DMS53 (cell line): Measurements from ENCODE around the gene RHEX.
"Not testable (repeated sequence)": the region's sequence is repeated elsewhere in the genome, so short reads cannot be mapped to it uniquely, and the experiment has no call there.

Source experiments
- DNase-seq: peaks from one replicate; lab custom pipeline; 2025; lab: John Stamatoyannopoulos, UW

RHEX gene, protein sequence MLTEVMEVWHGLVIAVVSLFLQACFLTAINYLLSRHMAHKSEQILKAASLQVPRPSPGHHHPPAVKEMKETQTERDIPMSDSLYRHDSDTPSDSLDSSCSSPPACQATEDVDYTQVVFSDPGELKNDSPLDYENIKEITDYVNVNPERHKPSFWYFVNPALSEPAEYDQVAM

DNA sequence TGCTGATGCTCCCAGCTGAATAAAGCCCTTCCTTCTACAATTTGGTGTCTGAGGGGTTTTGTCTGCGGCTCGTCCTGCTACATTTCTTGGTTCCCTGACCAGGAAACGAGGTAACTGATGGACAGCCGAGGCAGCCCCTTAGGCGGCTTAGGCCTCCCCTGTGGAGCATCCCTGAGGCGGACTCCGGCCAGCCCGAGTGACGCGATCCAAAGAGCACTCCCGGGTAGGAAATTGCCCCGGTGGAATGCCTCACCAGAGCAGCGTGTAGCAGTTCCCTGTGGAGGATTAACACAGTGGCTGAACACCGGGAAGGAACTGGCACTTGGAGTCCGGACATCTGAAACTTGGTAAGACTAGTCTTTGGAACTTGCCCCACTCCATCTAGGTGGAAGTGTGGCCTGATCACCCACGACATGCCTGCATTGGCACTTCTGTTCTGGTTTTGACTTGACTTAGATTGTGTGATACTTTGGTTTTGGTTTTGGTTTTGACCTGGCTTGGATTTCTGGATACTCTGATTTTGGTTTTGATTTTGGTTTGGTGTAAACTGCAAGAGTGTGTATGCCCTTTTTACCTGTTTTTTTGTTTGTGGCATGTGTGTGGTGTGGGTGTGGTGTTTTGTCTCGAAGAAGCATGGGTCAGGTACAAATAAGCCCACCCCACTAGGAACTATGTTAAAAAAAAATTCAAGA is at the start of gene RHEX:
RHEX (plus strand) TSS at position 255 of the 692 bp plus-strand sequence. CDS start 44,656 bp downstream, outside the sequence.
- DNase-seq: not testable (repeated sequence)

DNA sequence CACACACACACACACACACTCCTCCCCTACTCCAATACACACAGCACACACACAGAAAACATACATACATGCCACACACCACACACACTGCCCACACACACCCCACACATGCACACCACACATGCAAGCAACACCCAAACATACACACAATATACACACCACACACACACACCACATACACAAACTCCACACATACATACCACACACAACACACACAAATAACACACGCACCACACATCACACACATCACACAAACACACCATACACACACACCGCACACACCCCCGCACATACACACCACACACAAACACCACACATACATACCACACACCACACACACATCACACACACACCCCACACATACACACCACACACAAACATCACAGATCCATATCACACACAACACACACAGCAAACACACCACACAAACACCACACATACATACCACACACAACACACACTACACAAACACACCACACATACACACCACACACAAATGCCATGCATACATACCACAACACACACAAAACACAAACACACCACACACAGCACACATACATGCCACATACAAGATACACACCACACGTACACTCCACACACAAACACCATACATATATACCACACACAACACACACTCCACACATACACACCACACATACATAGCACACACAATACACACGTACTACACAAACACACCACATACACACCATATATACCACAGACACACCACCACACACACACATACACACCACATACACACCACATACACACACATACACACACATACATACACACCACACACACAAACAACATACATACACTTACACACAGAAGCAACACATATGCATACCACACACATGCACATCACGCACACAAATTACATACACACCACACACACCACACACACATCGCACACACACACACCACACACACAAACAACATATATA is 48.8 kb upstream of the RHEX start:
- no peak for DNase-seq

DNA sequence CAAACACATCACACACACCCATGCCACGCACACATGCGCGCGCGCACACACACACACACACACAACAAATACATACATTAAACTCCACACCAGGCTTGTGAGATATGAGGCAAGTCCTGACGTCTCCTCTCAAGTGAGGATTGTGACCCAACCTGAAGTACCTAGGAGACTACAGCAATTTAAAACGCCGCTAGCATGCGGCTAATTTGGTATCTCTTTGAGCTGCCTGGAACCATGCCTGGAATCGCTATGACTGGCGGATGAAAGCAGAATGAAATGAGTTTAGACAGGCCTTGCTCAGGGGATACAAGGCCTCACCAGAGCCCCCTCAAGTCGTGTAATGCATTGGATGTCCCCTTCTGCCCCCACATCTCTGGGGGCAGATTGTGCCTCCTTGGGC is 48.1 kb upstream of the RHEX start:
- peak; percentile 32 for DNase-seq

DNA sequence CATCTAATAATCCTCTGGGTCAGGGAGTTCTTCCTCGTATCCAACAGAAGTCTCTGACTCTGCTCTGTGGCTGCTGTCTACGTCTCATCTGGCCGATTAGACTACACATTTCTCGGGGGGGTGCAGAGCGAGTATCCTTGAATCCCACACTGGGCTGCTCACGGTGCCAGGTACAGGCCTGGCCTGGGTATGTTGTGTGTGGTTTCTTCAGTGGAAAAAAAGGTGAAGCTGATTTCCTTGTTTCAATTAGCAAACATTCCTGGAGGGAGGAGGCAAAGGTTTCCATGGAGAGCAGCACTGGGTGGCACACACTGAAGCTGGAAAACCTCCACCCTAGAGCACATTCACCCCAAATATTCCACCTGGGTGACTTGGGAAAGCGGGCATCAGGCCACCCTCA is 47.7 kb upstream of the RHEX start:
- no peak for DNase-seq

DNA sequence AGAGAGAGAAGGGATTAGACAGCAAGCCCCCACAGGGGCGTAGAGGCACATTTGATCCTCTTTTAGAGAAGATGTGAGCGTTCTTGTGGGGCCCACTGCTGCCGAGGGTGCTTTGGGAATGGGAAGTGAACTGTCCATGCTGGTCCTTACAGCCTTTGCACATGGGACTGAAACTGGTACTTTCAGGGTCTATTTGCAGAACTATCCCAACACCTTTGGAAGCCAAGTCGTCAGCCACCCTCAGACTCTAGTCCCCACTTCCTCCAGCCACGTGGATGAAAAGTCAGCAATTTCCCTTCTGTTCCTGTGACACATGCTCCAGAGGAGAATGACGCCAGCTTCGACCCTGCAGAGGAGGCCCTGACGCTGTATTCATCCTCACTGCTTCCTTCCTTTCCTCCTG is 47.2 kb upstream of the RHEX start:
- DNase-seq: no peak

DNA sequence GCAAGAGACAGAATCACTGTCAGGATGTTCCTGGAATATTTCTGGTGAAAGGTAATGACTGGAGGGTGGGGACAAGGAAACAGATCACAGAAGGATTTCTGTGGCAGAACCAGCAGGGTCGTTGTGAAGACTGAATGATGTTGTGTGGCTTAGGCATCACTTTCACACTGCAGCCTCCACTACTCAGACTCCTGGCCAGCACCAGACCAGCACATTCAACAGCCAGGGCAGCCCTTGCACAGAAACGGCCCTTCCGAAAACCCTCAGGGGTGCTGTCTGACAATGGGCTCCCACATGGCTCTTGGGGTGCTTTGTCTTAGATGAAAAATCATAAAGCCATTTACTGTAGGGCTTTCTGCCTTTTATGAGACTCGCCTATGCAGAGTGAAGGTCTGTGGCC is 46.0 kb upstream of the RHEX start:
- no peak for DNase-seq

DNA sequence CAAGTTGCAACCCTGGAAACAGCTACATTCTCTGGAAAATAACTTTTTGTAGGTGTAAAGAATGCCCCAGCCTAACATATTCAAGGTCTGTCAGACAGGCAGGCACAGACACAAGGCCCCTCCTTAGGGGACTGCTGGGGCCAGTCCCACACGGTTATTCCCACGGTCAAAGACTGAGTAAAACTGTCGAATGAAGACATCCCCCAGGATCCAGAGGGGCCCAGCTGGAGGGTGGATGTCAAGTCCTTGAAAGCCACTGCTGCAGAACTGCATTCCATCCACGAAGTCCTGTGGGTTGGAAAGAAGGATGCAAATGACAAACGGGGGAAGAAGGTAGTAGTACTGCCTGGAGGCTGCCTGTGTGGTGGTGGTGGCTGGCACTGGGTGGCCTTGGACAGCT is 42.9 kb upstream of the RHEX start:
- DNase-seq: no peak

DNA sequence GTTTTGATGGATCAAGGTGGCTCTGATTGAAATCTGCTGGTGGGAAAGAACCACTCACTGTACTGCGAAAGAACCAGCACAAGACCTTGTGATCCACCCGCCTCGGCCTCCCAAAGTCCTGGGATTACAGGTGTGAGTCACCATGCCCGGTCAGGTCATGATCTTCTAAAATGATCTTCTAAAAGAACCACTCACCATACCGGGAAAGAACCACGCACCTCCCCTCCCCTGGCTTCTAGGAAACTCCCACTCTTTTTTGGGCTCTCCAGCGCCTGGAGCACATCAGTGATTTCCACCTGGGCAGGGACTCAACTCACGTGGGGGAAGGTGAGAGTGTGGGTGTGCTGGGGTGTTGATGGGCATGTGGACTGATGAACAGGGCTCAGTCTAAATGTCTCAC is 41.9 kb upstream of the RHEX start:
- DNase-seq: no peak

DNA sequence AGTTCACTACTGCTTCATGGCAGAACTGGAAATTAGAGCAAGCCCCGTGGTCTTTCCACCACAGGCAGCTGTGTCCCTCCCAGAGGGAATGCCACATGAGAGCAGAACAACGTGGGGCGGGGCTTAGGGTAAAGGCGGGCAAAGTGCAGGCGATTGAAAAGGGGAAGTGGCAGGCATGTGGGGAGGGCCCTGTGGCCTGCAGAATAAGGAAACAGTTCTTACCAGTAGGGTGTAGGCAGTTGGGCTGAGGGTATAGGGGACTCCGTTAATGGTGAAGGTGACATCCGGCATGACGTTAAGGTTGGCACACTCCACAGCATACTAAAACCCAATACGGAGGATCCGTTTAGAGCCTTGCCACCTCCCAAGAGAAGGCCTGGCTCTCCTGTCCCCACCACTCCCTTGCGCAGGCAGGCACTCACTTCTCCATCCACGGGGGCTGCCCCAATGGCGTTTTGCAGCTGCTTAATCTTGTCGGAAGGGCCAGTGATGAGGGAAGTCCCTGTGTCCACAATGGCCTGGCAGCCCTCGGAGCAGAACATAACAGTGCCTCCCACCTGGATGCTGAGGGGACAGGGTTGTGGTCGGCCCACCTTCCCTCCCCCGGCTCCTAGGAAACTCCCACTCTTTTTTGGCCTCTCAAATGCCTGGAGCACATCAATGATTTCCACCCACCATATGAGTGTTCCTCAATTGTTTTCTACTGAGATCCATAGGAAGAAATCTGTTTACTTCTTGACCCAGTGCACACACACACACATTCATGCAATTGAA is 40.7 kb upstream of the RHEX start:
- peak; percentile 29 for DNase-seq

DNA sequence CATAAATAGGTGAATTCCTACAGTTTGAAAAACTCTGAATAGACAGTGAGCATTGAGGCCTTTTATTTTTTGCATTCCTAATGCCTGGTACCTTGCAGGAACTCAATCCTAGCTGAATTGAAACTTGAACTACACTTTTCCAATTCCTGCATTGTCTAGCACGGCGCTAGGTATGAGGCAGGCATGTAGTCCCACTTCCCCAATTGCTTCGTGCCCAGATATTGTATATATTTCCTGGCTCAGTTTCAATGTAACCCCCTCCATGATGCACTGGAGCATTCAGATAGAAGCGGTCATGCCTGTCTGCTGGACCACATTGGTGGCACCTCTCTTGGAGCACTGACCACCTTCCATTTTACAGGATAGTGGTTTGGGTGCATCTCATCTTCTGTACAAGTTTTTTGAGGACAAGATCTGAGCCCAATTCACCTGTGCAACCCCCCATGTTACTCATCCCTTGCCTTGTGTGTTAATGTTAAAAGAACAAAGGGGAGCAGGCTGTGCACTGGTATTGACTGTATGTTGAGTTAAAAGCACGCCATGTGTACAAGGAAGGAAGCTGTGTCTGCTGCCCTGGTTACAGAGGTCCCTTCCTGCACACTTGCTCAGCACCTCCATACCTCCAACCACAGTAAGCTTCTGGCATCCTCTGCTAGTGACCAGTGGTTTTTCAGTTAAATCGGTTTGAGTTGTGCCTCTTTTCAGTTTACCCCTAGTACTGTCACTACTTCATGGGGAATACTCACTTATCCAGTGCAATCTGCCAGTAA is 39.8 kb upstream of the RHEX start:
- no peak for DNase-seq

DNA sequence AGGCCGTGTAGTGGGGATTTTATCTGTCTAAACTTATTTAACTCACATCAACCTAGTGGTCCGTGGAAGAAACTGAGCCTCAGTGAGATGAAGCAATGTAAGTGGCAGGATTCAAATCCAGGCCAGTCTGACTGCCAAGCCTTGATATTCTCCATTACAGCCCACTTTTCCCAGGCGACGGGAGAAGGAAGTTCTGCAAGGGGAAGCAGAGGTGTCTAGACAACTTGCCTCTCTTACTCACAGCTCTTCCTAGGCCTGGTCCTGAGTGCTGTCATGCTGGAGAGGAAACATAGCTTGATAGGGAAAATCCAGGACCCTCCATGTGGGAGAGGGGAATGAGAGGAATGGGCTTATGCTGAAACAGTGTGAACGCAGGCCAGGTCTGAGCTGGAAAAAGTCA is 38.4 kb upstream of the RHEX start:
- DNase-seq: no peak

DNA sequence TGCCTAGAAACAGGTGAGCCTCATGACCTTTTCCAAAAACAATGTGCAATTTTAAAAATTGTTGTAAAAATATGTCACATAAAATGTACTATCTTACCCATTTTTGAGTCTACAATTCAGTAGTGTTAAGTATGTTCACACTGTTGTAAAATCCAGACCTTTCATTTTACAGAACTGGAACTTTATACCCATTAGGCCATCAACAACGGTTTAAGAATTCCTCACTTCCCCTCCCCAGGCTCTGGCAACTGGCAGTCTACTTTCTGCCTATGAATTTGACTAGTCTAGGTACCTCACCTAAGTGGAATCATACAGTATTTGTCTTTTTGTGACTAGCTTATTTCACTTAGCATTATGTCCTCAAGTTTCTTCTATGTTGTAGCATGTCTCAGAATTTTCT is 37.9 kb upstream of the RHEX start:
- no peak for DNase-seq

DNA sequence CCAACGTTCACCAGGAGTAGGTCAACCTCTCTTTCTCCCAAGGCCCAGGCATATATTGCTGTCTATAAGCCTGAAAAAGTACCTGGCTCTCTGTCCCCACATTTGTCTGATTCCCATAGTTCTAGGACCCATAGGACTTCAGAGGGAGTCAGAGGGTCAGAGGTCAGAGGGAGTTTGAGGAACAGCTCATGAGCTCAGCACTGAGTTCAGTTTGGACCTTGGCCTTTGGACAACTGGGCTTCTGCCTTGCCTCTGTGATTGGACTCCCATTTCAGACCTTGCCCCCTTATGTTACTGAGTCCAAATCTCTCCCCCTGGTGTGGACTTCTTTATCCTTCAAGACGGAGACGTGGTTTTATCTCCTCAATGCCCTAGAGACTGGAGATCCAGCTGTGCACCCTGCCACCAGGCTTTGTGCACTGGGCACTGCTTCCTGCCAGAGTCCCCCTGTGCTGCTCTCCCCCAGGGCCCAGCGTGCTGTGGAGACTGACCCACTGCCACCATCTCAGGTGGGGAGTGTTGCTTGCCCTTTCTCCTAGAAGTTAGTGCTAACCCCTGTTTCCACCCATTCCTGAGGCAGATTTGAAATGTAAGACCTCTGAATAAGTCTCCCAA is 32.5 kb upstream of the RHEX start:
- DNase-seq: no peak

DNA sequence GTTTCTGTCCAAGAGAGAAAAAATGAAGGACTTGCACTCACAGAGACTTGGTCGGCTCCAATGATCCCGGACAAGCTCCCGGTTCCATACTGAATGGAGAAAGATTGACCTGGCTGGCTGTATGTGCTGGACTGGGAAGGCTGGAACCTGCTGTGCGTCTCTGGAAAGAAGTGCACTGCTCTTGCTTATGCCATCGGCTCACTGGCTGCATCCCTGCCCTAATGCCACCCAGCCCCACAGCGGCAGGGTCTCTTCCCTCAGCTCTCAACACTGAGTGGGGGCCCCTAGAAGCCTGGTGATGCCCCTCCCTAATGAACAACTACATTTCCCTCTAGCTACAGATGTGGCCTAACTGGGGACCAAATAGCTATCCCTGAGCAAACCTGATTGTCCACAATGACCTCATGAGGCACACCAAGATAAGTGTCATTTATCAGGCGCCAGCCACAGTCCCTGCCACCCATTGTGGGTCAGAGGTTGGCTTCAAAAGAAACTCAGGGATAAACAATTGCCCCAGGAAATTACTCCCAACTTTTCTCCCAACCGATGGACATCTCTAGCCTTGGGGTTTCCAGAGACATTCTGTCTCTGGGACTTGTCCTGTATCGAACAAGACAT is 31.9 kb upstream of the RHEX start:
- DNase-seq: peak; percentile 23

DNA sequence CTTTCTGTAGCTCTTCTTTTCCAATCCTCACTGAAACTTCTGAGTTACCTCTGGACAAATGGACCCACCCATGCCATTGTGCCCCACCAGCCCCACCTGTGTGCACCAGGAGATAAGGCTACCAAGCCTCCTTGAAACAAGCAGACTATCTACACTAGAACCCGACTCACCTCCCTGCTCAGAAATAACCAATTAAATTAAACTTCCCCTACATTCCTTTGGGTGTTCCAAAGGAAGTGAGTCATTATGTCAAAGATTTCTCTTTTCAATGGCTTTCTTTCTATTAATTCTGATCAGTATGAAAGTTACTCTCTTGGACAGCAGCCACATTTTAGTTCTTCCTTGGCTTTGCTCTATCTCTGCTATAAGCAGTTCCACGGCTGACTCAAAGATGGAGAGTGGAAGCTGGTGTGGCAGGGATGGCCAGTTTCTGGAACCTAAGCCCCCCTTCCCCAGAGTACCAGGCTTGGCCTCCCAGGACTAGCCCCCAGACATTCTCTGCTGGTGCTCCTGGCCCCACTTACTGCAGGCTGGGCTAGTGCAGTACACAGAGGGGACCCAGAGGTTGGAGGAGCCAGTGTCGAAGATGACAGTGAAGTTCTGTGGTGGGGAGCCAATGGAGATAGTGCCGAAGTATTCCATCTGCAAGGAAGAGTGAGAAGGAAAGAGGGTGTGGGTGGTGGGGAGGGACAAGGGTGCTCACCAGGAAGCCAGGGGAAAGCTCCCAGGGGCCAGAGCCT is 31.2 kb upstream of the RHEX start:
- no peak for DNase-seq

DNA sequence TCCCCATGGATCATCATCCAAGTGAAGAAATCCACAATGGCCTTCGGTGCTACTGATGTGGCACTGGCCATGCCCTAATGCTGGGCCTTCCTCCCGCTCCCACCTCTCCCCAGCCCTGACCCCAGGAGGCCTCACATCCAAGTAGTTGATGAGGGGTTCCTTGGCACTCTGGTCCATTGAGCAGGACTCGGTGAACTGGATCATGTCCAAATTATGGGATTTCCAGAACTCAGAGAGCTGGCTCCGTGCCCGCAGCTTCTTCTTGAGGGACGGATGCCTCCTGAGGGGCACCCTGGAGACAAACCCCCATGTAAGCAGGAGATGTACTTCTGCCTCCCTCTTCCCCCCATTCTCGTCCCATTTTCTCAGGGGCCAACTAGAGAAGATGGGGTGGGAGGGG is 30.2 kb upstream of the RHEX start:
- no peak for DNase-seq

DNA sequence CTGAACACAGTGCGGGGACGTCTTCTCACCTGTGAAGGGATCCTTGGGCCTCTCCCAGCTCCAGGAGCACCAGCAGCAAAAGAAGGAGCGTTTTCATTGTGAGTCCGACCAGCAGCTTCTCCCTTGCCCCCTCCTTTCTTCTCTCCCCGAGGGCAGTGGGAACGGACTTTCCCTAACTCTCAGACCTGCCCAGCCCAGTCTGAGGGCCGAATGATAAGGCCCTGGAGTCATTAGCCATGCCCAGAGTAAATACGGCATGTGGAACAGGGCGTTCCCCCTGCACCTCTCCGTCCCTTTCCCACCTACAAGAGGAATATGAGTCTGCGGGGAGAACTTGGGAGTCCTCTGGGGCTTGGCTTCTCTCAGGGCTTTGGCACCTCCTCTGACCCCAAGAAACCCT is 29.3 kb upstream of the RHEX start, which contains the start of gene CTSE:
CTSE (minus strand) TSS at position 201 of the 400 bp plus-strand sequence; CDS start at position 97, 104 bp downstream.
- DNase-seq: no peak

DNA sequence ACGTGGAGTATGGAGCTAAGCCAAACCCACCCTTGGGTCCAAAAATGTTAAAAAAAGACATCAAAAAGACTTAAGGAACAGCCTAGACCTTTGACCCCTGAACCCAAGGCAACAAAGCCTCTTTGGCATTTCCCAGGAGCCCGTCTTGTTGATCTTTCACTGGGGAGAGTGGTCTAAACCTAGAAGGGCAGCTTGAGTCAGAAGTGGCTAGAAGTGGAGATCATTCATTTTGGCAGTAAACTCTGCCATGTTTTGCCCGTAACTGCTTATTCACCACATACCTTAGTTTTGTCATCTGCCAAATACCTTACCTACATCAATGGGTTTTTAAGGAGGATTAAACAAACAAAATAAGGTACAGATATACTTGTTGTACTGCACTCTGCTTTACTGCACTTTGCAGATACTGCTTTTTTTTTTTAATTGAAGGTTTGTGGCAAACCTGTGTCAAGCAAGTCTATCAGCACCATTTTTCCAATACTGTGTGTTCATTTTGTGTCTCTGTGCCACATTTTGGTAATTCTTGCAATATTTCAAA is 27.6 kb upstream of the RHEX start:
- DNase-seq: no peak

DNA sequence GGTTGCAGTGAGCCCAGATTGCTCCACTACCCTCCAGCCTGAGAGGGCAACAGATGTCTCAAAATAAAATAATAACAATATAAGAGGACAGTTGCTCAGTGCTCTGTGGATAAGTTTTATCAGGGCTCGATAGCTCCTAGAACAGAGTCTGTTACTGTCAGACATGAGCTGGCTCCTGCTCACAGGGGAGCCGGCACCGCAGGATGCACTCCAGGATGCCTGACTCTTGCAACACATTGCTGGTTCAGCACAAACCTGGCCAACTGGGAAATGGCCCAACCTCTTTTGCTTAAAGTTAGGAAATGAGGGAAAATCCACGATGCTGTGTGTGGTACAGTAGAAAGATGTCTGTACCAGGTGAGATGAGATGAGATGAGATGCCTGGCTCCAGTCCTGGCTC is 23.5 kb upstream of the RHEX start:
- DNase-seq: no peak
